HG03103 (cell line): Measurements from ENCODE around the gene S100PBP.
"Not testable (repeated sequence)": the region's sequence is repeated elsewhere in the genome, so short reads cannot be mapped to it uniquely, and the experiment has no call there.

Experiments
- ATAC-seq: cut with Tn5 transposase; IDR thresholded peaks from one replicate; pipeline ENCODE4 v1.9.1; 2021; ENCODE audit warnings: low read depth; ENCODE audit not compliant: unreplicated experiment

Gene S100PBP

GRCh38 chr1:32783851-32784250 lies 33.6 kb upstream of the S100PBP start:
- no peak for ATAC-seq

GRCh38 chr1:32784817-32785216 lies 32.6 kb upstream of the S100PBP start:
- no peak for ATAC-seq

GRCh38 chr1:32786856-32787255 lies 30.6 kb upstream of the S100PBP start:
- ATAC-seq = no peak

- not testable (repeated sequence) for ATAC-seq
These were observed 28.1 kb upstream of the S100PBP start for GRCh38 chr1:32789356-32789755.

- no peak for ATAC-seq
These were observed 25.6 kb upstream of the S100PBP start for GRCh38 chr1:32791881-32792280.

GRCh38 chr1:32795763-32796162 lies 21.7 kb upstream of the S100PBP start:
- not testable (repeated sequence) for ATAC-seq

- ATAC-seq = no peak
These were observed 20.0 kb upstream of the S100PBP start for GRCh38 chr1:32797456-32797855.

- ATAC-seq = no peak
These were observed 19.3 kb upstream of the S100PBP start for GRCh38 chr1:32798191-32798590.

- no peak for ATAC-seq
These were observed 18.6 kb upstream of the S100PBP start for GRCh38 chr1:32798679-32799416.

- no peak for ATAC-seq
These were observed 16.2 kb upstream of the S100PBP start for GRCh38 chr1:32801096-32801715.

GRCh38 chr1:32804460-32804859 lies 13.0 kb upstream of the S100PBP start:
- ATAC-seq = not testable (repeated sequence)

GRCh38 chr1:32806290-32806689 lies 11.2 kb upstream of the S100PBP start:
- no peak for ATAC-seq

GRCh38 chr1:32806910-32807523 lies 10.4 kb upstream of the S100PBP start:
- no peak for ATAC-seq

GRCh38 chr1:32808580-32808979 lies 8.9 kb upstream of the S100PBP start:
- no peak for ATAC-seq

GRCh38 chr1:32810358-32810757 lies 7.1 kb upstream of the S100PBP start:
- no peak for ATAC-seq

- no peak for ATAC-seq
These were observed 6.2 kb upstream of the S100PBP start for GRCh38 chr1:32811265-32811664.

- no peak for ATAC-seq
These were observed 5.5 kb upstream of the S100PBP start for GRCh38 chr1:32811917-32812316.

GRCh38 chr1:32813941-32814739 lies 3.3 kb upstream of the S100PBP start:
- no peak for ATAC-seq

- ATAC-seq = no peak
These were observed 736 bp upstream of the S100PBP start for GRCh38 chr1:32816676-32817158.

GRCh38 chr1:32817815-32818786 lies 648 bp downstream of the S100PBP start:
- peak; percentile 10 for ATAC-seq
